GM12878 (cell line): ENCODE results near the gene CWC25. TPM values are rescaled to one million over a fixed set of nuclear protein-coding genes. Genes with fewer than 3 reads are reported as not detected.

Experiments used
- ATF3 ChIP-seq: IDR thresholded peaks from 2 replicates; pipeline ENCODE4 v1.6.1; 2011; ENCODE audit warnings: low read depth, mild to moderate bottlenecking, low read length, moderate library complexity, borderline replicate concordance; ENCODE audit errors: extremely low read depth
- ATF7 ChIP-seq: fragments of 450-650 bp; IDR thresholded peaks from 2 replicates; pipeline ENCODE4 v1.6.1; 2016; ENCODE audit warnings: low read depth, mild to moderate bottlenecking
- BCL3 ChIP-seq: IDR thresholded peaks from 2 replicates; pipeline ENCODE4 v1.6.1; 2011; ENCODE audit warnings: borderline replicate concordance, low read depth, mild to moderate bottlenecking, moderate library complexity, low read length; ENCODE audit not compliant: insufficient read depth, poor library complexity, severe bottlenecking
- E4F1 ChIP-seq: fragments of 450-650 bp; IDR thresholded peaks from 2 replicates; pipeline ENCODE4 v1.6.1; 2018; ENCODE audit warnings: borderline replicate concordance, mild to moderate bottlenecking; ENCODE audit not compliant: partially characterized antibody
- ETV6 ChIP-seq, 2 experiments: fragments of 450-650 bp in 1 of 2; IDR thresholded peaks in 1 of 2; conservative IDR thresholded peaks in 1 of 2; 2 replicates each; pipeline ENCODE4 v1.6.1; 2014; ENCODE audit warnings: antibody characterized with exemption in 1 of 2, borderline replicate concordance in 1 of 2, low read depth in 1 of 2, mild to moderate bottlenecking in 1 of 2, moderate library complexity in 1 of 2
- EZH2 ChIP-seq: IDR thresholded peaks from 2 replicates; pipeline ENCODE4 v1.6.1; 2012; ENCODE audit warnings: low read depth, mild to moderate bottlenecking, control low read depth, inconsistent platforms, low read length, borderline replicate concordance; ENCODE audit not compliant: control insufficient read depth
- FOS ChIP-seq: IDR thresholded peaks from 3 replicates; pipeline ENCODE4 v1.6.1; 2011; ENCODE audit warnings: borderline replicate concordance; ENCODE audit not compliant: insufficient read length; ENCODE audit errors: extremely low read depth
- FOXK2 ChIP-seq: fragments of 450-650 bp; IDR thresholded peaks from 2 replicates; pipeline ENCODE4 v1.6.1; 2017; ENCODE audit warnings: mild to moderate bottlenecking, moderate library complexity
- IKZF2 ChIP-seq, 2 experiments: fragments of 450-650 bp; IDR thresholded peaks; 2 replicates each; pipeline ENCODE4 v1.6.1; 2017; ENCODE audit warnings: mild to moderate bottlenecking in 2 of 2, moderate library complexity in 2 of 2
- IRF5 ChIP-seq: fragments of 450-650 bp; IDR thresholded peaks from 2 replicates; pipeline ENCODE4 v1.6.1; 2017; ENCODE audit warnings: borderline replicate concordance
- MEF2A ChIP-seq: IDR thresholded peaks from 2 replicates; pipeline ENCODE4 v1.6.1; 2011; ENCODE audit warnings: low read depth, mild to moderate bottlenecking, low read length, moderate library complexity; ENCODE audit not compliant: insufficient read depth
- MTA3 ChIP-seq: IDR thresholded peaks from 2 replicates; pipeline ENCODE4 v1.6.1; 2012; ENCODE audit warnings: low read length, inconsistent platforms, borderline replicate concordance
- NFIC ChIP-seq: IDR thresholded peaks from 2 replicates; pipeline ENCODE4 v1.6.1; 2012; ENCODE audit warnings: low read depth, mild to moderate bottlenecking, inconsistent platforms, low read length, moderate library complexity
- POLR2AphosphoS2 ChIP-seq: IDR thresholded peaks from 2 replicates; pipeline ENCODE4 v1.6.1; 2011; ENCODE audit warnings: low read depth, mild to moderate bottlenecking, low read length, improper control_type of control experiment, moderate library complexity
- TARDBP ChIP-seq: IDR thresholded peaks from 2 replicates; pipeline ENCODE4 v1.6.1; 2016; ENCODE audit warnings: borderline replicate concordance
- USF1 ChIP-seq: IDR thresholded peaks from 2 replicates; pipeline ENCODE4 v1.6.1; 2011; ENCODE audit warnings: borderline replicate concordance, low read depth, mild to moderate bottlenecking, moderate library complexity, mixed read lengths, low read length; ENCODE audit not compliant: insufficient read depth; ENCODE audit errors: extremely low read length
- WRNIP1 ChIP-seq: IDR thresholded peaks from 2 replicates; pipeline ENCODE4 v1.6.1; 2011; ENCODE audit warnings: low read depth, low read length, improper control_type of control experiment, borderline replicate concordance
- YBX1 ChIP-seq: fragments of 450-650 bp; IDR thresholded peaks from 2 replicates; pipeline ENCODE4 v1.6.1; 2016; ENCODE audit warnings: antibody characterized with exemption
- ZBED1 ChIP-seq: IDR thresholded peaks from 2 replicates; pipeline ENCODE4 v1.6.1; 2016; ENCODE audit warnings: borderline replicate concordance
- ZNF217 ChIP-seq: fragments of 450-650 bp; IDR thresholded peaks from 2 replicates; pipeline ENCODE4 v1.6.1; 2017; ENCODE audit warnings: antibody characterized with exemption, mild to moderate bottlenecking
- polyA plus RNA-seq, 11 experiments: library from polyadenylated mRNA; depleted of rRNA in 4 of 11; unstranded in 6 of 11; stranded (reverse) in 5 of 11; fragments of >200 nt; fragmentation: Nextera tagmentation in 4 of 11; fragmentation: Illumina TruSeq in 1 of 11; extraction: Ambion mirVana in 4 of 11; extraction: Trizol in 1 of 11; gene quantifications; 1 replicate in 1 of 11; 2 replicates in 10 of 11; pipeline versions ENCODE4 v1.2.1 to v1.2.3, GENCODE V29; 2011 to 2016; ENCODE audit warnings: inconsistent platforms in 2 of 11, missing spikeins in 2 of 11, low read depth in 1 of 11
- total RNA-seq, 4 experiments: library from RNA; depleted of rRNA in 3 of 4; stranded (reverse); fragments of >200 nt in 3 of 4; fragmentation: Illumina TruSeq in 1 of 4; extraction: Trizol in 1 of 4; gene quantifications; 2 replicates each; pipeline versions ENCODE4 v1.2.1 to v1.2.3, GENCODE V29; 2013 to 2021

CWC25 gene
- total and polyA plus RNA-seq, 10 of the 15 experiments (the other 5 are each of a cell fraction or from before 2014, with no cell fraction given) = 14.7 to 29.7 (median 22.9) TPM

GRCh38 chr17:38824899-38825761 lies at the start of gene CWC25 (continued):
- TF ChIP-seq IRF5 (no peak), MTA3 (no peak), FOXK2 (peak; percentile 56; the same call in 1 of the 2 replicates), ZBED1 (0 out of 2 replicates have a peak, but pooled peaks have one; percentile 27), IKZF2 (IDR thresholded peaks at IDR 0.05) (0 out of 4 replicates have a peak, but pooled peaks of 1 of the 2 experiments have one; percentile 5), USF1 (peak; percentile 60), MEF2A (0 out of 2 replicates have a peak, but pooled peaks have one; percentile 32), WRNIP1 (no peak; the same call in 1 of the 2 replicates), ATF7 (peak; percentile 94), POLR2AphosphoS2 (0 out of 2 replicates have a peak, but pooled peaks have one; percentile 63), BCL3 (no peak), E4F1 (peak; percentile 87), ETV6 (conservative IDR thresholded peaks at IDR 0.05 in 1 of 2, IDR thresholded peaks at IDR 0.05 in 1 of 2; ENCODE audit: borderline replicate concordance in 1 of 2, low read depth in 1 of 2) (no peak; a peak in 1 of 4 replicates), NFIC (peak; percentile 33; the same call in 1 of the 2 replicates), EZH2 (no peak), TARDBP (peak; percentile 92), YBX1 (no peak), FOS (no peak), ZNF217 (no peak), ATF3 (peak; percentile 100)
